Adrenal gland (tissue), 12 donors: Measurements from ENCODE around the gene SNX5. TPM values are rescaled to one million over a fixed set of nuclear protein-coding genes. Genes with fewer than 3 reads are reported as not detected.
A peak's percentile ranks its signal among the peaks of the same experiment; 100 is the strongest.

Source experiments
- DNase-seq, 7 donors: peaks; one replicate each; pipeline ENCODE4 v3.0.0-alpha.2; 2019 to 2020
- H3K27ac ChIP-seq, 5 donors: fragments of 200-600 bp; sonication (generic) in 4 of 5; 1 replicate in 3 of 5; 2 replicates in 2 of 5; pipeline versions ENCODE4 v1.5.1 to v1.8.0; 2016 to 2020; ENCODE audit warnings: mild to moderate bottlenecking in 1 of 5
- H3K27me3 ChIP-seq: fragments of 200-600 bp; 2 replicates; pipeline ENCODE4 v1.8.0; 2021
- H3K36me3 ChIP-seq, 2 donors: fragments of 200-600 bp; replicated peaks in 1 of 2; 1 replicate in 1 of 2; 2 replicates in 1 of 2; pipeline versions ENCODE4 v1.5.1 to v1.8.0; 2018 to 2022
- H3K4me1 ChIP-seq, 2 donors: fragments of 200-600 bp; replicated peaks in 1 of 2; 1 replicate in 1 of 2; 2 replicates in 1 of 2; pipeline versions ENCODE4 v1.5.1 to v1.8.0; 2018 to 2021
- H3K4me3 ChIP-seq, 4 donors: fragments of 200-600 bp; sonication (generic) in 3 of 4; one replicate each; pipeline ENCODE4 v1.5.1; 2016 to 2018
- H3K9me3 ChIP-seq, 3 donors: fragments of 200-600 bp; sonication (generic) in 1 of 3; replicated peaks in 1 of 3; 1 replicate in 2 of 3; 2 replicates in 1 of 3; pipeline versions ENCODE4 v1.5.1 to v1.8.0; 2016 to 2021
- POLR2A ChIP-seq, 2 donors: fragments of 450-650 bp; IDR thresholded peaks; one replicate each; pipeline ENCODE4 v1.6.1; 2017; ENCODE audit warnings: antibody characterized with exemption in 2 of 2, mild to moderate bottlenecking in 2 of 2, moderate library complexity in 1 of 2
- WGBS, 4 donors: extraction: QIAGEN DNeasy Blood & Tissue Kit in 2 of 4; methylation state at CpG; one replicate each; pipeline versions ENCODE4 v1.1.5 to v1.1.7; 2013 to 2017; 5-methylcytosine and 5-hydroxymethylcytosine counted together
- intact Hi-C, 2 donors: fragments of 100-400 bp; cut with DNase I; formaldehyde crosslinking; loops; one replicate each; pipeline versions ENCODE4 v1.14.1 to v1.15.0; 2022 to 2023
- polyA plus RNA-seq, 3 donors: library from polyadenylated mRNA; stranded (reverse); fragments of 200-250 nt in 2 of 3; fragments of 350-450 nt in 1 of 3; fragmentation: Illumina TruSeq in 1 of 3; extraction: RNeasy Lipid Tissue Mini Kit (QIAGEN cat#74804) in 1 of 3; gene quantifications; one replicate each; pipeline ENCODE4 v1.2.3, GENCODE V29; 2013 to 2014
- total RNA-seq, 9 donors: library from RNA; depleted of rRNA in 4 of 9; stranded (reverse); fragments of >200 nt in 4 of 9; fragments of 120-200 nt in 1 of 9; fragmentation: NEBNext Ultra II Directional in 1 of 9; extraction: Animal tissue kit (Norgen Biotek cat#: 25700) in 1 of 9; gene quantifications; one replicate each; pipeline versions ENCODE4 v1.1.0 to v1.2.4, GENCODE V29; 2013 to 2023
- TF ChIP-seq, protein P1 (sequence below), 6 experiments: fragments of 450-650 bp in 4 of 6; fragments of 200-600 bp in 2 of 6; sonication (generic) in 1 of 6; IDR thresholded peaks; 1 replicate in 5 of 6; 2 replicates in 1 of 6; pipeline versions ENCODE4 v1.5.1 to v1.8.0; 2016 to 2021; ENCODE audit warnings: antibody characterized with exemption in 6 of 6, mild to moderate bottlenecking in 2 of 6, moderate library complexity in 1 of 6
- donor health status: healthy with polysubstance abuse.
- donor health status: Bipolar disorder and iron deficiency.
- donor health status: DM: yes; HTN: yes; CAD: no.
- donor health status: DM: no; HTN: no; CAD: no.
- donor health status: DM: no; HTN: no; CAD: no.
- donor health status: DM: yes; HTN: yes; CAD: no.

SNX5 gene
- total and polyA plus RNA-seq, 12 donors: 103 to 201 (median 144) TPM

DNA sequence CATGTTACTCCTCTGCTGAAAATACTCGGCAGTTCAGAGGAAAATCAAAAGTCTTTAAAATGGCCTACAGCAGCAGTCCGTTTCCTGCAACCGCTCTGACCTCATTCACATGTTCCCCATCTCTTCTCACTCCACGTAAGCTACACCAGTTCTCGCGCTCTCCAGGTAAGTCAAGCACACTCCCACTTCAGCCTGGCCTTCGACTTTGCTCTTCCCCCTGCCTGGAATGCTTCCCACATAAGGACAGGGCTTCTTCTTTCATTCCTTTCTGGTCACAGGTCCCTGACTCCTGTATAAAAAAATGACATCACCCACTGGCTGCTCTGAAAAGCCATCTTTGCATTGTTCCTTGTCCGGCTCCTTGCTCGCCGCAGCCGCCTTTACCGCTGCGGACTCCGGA, 42.9 kb upstream of the SNX5 start:
- intact Hi-C loops: no loop called here
- 93 to 96% (median 94%) methylated on average over 14 of the region's 14 CpGs for WGBS, 4 donors
- TF ChIP-seq, protein P1, sequence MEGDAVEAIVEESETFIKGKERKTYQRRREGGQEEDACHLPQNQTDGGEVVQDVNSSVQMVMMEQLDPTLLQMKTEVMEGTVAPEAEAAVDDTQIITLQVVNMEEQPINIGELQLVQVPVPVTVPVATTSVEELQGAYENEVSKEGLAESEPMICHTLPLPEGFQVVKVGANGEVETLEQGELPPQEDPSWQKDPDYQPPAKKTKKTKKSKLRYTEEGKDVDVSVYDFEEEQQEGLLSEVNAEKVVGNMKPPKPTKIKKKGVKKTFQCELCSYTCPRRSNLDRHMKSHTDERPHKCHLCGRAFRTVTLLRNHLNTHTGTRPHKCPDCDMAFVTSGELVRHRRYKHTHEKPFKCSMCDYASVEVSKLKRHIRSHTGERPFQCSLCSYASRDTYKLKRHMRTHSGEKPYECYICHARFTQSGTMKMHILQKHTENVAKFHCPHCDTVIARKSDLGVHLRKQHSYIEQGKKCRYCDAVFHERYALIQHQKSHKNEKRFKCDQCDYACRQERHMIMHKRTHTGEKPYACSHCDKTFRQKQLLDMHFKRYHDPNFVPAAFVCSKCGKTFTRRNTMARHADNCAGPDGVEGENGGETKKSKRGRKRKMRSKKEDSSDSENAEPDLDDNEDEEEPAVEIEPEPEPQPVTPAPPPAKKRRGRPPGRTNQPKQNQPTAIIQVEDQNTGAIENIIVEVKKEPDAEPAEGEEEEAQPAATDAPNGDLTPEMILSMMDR (IDR thresholded peaks at IDR 0.05): no peak
- TF ChIP-seq POLR2A (IDR thresholded peaks at IDR 0.05): no peak

DNA sequence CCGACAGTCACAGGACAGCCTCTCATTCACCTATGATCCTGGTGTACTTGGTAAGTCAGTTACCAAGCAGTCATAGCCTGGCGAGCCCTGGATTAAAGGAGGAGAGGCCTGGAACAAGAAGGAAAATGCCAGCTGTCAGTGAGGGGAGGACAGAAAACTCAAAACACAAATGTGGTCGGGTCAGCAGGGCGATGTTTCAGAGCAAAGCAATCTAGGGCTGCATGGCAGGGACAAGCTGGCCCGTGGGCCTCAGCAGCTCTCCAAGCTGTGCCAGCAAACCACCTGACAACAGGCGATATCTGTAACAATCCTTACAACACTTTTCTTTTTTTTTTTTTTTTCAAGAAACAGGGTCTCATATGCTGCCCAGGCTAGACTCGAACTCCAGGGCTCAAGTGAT, 40.5 kb upstream of the SNX5 start:
- WGBS, 4 donors: 91 to 96% (median 94%) methylated on average over 7 of the region's 7 CpGs
- TF ChIP-seq, protein P1 (IDR thresholded peaks at IDR 0.05): no peak
- no peak for TF ChIP-seq POLR2A (IDR thresholded peaks at IDR 0.05)
- H3K27ac ChIP-seq: no peak overlapping the region

More for the DNA sequence above, 42.9 kb upstream of the SNX5 start:
- Histone ChIP-seq H3K4me1 (peaks cover 0 to 4% of the 10 kb centered on the region in 2 donors), H3K4me3 (no peak overlapping the region), H3K36me3 (no peaks in the 10 kb centered on the region), H3K27ac (no peak overlapping the region), H3K9me3 (no peaks in the 10 kb centered on the region), H3K27me3 (no peaks in the 10 kb centered on the region)
- no peak for DNase-seq

DNA sequence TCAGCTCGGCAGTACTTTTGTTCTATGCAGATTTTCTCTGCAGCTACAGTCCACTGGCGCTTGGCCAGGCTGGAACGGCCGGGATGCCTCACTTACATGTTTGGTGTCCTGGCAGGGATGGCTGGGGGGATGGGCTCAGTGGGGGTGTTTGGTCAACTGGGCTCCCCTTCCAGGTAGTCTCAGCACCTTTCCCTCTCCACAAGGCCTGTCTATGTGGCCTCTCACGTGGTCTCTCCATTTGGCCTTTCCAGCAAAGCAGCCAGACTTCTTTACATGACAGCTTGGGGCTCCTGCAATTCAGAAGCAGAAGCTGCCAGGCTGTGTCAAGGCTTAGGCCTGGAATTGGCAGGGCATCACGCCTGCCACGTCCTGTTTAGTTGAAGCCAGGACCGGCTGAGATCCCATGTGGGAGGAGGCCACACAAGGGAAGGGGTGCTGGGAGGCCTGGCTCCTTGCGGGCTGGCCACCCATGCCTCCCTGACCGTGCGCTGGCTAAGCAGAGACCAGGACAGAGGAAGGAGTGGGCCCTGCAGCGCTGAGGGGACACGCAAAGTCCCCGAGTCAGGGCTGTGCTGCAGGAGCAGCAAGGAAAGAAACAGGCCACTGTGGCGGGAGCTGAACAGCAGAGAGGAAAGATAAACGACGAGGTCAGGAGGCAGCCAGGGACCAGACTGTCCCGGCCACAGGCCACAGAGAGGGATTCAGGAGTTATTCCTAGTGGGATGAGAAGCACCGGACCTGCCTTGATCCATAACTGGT, 39.1 kb upstream of the SNX5 start:
- Histone ChIP-seq H3K4me1 (peaks cover 0 to 4% of the 10 kb centered on the region in 2 donors), H3K4me3 (no peak overlapping the region), H3K27me3 (no peaks in the 10 kb centered on the region), H3K27ac (no peak overlapping the region), H3K9me3 (no peaks in the 10 kb centered on the region), H3K36me3 (no peaks in the 10 kb centered on the region)
- DNase-seq: peak in 6 of 7 donors; percentile 25 to 74 (median 50)
- WGBS, 4 donors: 64 to 72% (median 66%) methylated on average over 10 to 19 of the region's 19 CpGs
- TF ChIP-seq, protein P1 (IDR thresholded peaks at IDR 0.05): no peak
- no peak for TF ChIP-seq POLR2A (IDR thresholded peaks at IDR 0.05)
- intact Hi-C loops: no loop called here

More for the DNA sequence above, 40.5 kb upstream of the SNX5 start:
- no peak for DNase-seq
- Histone ChIP-seq H3K36me3 (no peaks in the 10 kb centered on the region), H3K4me1 (peaks cover 0 to 4% of the 10 kb centered on the region in 2 donors), H3K4me3 (no peak overlapping the region), H3K9me3 (no peaks in the 10 kb centered on the region), H3K27me3 (no peaks in the 10 kb centered on the region)
- intact Hi-C loops: no loop called here

DNA sequence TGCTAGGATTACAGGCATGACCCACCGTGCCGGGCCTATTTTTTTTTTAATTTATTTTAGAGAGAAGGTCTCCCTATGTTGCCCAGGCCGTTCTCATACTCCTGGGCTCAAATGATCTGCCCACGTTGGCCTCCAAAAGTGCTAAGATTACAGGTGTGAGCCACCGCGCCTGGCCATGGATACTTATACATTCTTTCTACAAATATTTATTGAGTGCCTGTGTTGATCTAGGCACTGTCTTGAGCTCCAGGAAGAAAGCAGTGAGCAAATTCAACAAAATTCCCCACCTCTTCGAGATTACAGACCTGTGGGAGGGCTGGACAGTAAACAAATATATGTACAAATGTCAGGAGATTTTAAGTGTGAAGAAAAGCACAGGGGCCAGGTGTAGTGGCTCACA, 38.1 kb upstream of the SNX5 start:
- H3K4me1 ChIP-seq: peaks cover 0 to 7% of the 10 kb centered on the region in 2 donors
- no peak for DNase-seq
- intact Hi-C loops: no loop called here
- no peak overlapping the region for H3K27ac ChIP-seq
- no peaks in the 10 kb centered on the region for H3K9me3 ChIP-seq
- no peaks in the 10 kb centered on the region for H3K27me3 ChIP-seq
- no peak for TF ChIP-seq POLR2A (IDR thresholded peaks at IDR 0.05)
- no peak overlapping the region for H3K4me3 ChIP-seq
- H3K36me3 ChIP-seq: no peaks in the 10 kb centered on the region
- 78 to 93% (median 92%) methylated on average over 7 of the region's 7 CpGs for WGBS, 4 donors

DNA sequence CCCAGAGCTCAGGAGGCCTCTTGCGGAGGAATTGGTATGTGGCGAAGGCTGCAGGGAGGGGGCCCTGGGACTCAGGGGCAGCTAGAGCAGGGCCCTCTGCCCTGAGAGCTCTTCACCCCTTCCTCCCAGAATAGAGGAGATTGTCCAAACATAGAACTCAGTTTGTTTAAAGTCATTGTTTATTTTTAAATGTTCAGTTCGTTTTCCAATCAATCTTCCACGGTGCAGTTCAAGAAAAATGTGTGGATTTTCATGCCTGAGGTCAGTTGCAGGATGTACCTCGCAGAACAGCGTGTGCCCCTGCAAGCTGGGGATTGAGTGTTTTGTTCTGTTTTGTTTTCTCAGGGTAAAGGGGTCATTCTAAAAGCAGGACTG, 37.4 kb upstream of the SNX5 start:
- Histone ChIP-seq H3K4me3 (no peak overlapping the region), H3K27me3 (no peaks in the 10 kb centered on the region), H3K4me1 (peaks cover 0 to 8% of the 10 kb centered on the region in 2 donors), H3K9me3 (no peaks in the 10 kb centered on the region), H3K27ac (no peak overlapping the region), H3K36me3 (no peaks in the 10 kb centered on the region)
- TF ChIP-seq, protein P1 (IDR thresholded peaks at IDR 0.05): no peak
- no peak for TF ChIP-seq POLR2A (IDR thresholded peaks at IDR 0.05)
- intact Hi-C loops: no loop called here
- peak in 1 of 7 donors; percentile 26 for DNase-seq
- 69 to 72% (median 70%) methylated on average over 6 of the region's 6 CpGs for WGBS, 4 donors
